ENCODE results near the gene GALNT8.
A peak's percentile ranks its signal among the peaks of the same experiment; 100 is the strongest.

GALNT8 gene

DNA sequence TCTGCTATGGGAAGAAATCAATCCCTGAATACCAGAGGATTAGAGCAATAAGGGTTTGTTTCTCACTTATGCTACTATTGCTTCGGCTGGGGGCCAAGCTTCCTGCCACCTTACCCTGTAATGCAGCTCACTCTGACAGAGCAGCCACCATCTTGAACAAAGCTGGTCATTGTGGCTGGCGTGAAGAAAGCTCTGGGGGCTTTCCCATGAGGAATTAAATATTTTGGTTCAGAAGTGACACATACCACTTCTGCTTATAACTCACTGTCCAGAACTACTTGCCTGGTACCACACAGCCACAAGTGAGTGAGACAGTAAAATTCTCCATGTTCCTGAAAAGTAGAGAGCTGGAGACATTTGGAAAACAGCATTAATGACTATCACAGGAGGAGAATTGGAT lies 82.6 kb downstream of the GALNT8 start:
- DNase-seq: no peak

- DNase-seq: no peak
Measured at GRCh38 chr12:4806439-4807115, 86.4 kb downstream of the GALNT8 start.

DNA sequence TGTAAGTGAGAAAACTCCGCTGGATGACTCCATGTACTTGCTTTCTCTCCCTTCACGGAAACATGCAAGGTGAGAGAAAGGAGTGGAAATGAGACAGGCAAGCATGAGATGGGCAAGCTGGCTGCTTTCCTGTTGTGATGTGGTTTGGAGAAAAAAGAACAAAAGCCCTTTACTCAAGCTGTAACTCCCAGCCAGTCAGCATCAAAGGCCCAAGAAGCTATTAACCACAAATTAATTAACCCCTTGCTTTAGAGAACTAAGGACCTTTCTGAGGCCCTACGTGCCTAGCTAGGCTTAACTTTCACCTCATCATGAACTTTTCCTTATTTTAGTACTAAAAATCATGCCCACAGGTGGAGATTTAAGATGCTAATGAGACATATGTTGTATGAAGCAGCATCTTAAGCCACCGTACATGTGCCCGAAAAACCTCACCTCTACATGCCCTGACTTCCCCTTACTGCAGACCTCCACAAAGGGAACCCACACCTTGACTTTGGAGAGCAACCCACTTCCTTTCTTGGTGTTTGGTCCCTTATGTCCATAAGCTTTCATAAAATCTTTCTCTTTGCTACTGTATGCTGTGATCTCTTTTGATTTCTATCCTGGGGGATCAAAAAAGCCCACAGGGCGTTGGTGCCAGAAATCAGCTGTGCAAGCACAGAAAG lies 87.0 kb downstream of the GALNT8 start:
- DNase-seq: no peak

DNA sequence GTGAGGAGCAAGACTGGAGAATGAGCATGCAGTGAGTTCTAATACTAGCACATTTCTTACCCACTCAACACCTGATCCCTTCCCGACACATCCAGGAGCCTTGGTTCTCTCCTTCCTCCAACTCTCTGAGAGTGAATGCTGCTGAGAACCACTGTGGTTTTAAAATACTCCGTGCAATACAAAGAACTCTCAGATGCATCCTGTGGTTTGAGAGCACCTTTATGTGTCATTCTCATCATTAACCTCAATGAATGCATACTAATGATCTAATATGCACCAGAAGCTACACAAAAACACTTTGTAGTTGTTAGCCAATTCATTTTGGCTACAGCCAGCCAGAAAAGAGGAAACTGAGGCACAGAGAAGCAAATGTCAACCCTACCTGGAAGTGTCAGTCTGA lies 87.6 kb downstream of the GALNT8 start:
- no peak for DNase-seq

DNA sequence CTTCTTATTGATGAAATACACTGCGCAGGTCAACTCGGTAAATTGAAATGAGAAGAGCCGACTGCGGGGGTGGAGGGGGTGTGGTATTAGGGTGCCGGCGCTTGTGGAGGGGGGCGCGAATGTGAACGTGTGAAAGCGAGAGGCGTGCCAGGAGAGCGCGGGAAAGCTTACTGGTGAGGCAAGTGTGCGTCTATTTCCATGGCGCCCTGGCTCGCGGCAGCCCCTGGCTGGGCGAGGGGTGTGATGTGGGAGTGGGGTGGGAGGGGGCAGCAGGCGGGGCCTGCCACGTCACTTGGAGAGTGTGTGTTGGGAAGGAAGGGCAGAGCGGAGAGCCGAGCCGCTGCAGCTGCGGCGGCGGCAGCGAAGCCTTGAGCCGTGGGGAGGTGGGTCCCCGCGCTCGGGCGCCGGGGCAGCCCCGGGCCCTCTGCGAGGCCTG lies 88.8 kb downstream of the GALNT8 start:
- DNase-seq: peak in 1 of 2 donors; percentile 8

GRCh38 chr12:4809449-4810218 lies 89.4 kb downstream of the GALNT8 start:
- DNase-seq: peak in 1 of 2 donors; percentile 18

DNA sequence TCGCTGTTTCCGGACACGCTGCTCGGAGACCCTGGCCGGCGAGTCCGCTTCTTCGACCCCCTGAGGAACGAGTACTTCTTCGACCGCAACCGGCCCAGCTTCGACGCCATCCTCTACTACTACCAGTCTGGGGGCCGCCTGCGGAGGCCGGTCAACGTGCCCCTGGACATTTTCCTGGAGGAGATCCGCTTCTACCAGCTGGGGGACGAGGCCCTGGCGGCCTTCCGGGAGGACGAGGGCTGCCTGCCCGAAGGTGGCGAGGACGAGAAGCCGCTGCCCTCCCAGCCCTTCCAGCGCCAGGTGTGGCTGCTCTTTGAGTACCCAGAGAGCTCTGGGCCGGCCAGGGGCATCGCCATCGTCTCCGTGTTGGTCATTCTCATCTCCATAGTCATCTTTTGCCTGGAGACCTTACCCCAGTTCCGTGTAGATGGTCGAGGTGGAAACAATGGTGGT lies 90.0 kb downstream of the GALNT8 start:
- DNase-seq: no peak

GRCh38 chr12:4812624-4813327 lies 92.6 kb downstream of the GALNT8 start:
- no peak for DNase-seq

- DNase-seq: no peak
Measured at GRCh38 chr12:4813741-4814140, 93.5 kb downstream of the GALNT8 start.

DNA sequence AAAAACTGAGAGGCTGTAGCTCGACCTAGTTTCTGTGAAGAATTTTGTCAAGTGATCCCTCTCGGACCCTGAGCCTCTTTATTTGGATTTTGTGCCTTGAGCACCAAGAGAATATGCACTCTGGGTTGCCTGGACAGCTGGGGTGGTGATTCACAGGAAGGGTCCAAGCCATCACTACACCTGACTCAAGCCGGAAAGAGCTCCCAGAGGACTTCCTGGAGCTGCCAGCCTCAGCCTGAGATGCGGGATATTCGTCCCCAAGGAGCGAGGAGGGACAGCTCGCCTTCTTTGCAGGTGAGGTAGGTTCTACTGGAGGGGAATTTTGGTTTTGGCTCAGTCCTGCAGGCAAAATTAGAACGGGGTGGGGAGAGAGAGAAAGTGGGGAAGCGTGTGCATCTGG lies 94.3 kb downstream of the GALNT8 start:
- DNase-seq: no peak

DNA sequence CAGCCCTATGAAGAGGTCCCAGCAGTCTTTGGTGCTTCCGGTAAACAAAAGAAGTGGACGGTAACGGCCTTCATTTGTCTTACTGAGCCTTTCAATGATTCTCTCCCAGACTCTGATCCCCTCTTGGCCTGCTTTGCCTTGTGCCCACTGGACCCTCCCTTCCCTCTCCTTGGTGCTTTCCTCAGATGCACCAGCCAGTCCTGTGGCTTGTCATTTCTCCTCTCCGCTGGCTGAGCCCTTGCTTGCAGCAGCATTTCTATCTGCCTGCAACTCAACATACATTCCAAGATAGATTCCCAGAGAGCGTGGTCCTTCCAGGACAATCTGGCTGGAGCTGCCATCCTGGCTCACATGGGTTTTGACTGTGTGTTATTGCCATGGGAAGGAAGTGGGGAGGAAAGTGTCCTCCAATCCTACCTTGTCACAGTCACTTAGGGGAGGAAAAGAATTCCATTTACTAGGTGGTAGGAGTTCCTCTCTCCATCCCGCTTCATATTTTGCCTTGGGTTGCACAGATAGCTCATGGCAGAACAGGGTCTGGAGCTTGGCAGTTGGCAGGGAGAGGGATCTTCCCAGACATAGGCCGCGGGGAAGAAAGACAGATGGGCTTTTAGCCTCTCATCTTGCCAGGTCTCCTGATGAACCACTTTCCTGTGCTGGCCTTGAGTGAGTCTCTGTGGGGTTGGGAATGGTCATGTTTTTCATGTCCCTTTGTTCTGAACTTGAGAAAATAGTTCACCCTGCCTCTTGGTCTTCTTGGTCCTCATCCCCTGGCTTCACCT lies 96.7 kb downstream of the GALNT8 start:
- DNase-seq: no peak

DNA sequence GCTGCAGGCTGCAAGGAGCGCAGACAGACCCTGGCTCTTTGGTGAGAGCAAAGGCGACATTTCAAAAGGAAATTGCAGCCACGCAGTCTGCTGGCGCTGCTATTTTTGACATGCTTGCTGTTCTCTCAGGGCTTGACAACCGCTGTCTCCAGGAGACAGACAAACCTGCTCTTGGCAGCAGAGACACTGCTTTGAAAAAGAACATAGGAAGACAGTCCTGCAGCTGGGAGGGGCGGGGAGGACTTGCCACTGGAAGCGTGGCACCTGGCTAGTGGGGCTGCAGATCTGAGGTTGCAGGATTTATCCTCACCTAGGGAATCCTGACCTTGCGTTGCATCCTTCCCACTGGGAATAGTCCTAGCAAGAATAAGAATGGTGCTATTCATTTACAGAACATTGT lies 97.7 kb downstream of the GALNT8 start:
- DNase-seq: no peak

GRCh38 chr12:4819654-4820053 lies 99.5 kb downstream of the GALNT8 start:
- DNase-seq: no peak

GRCh38 chr12:4820971-4821370 lies 100.8 kb downstream of the GALNT8 start:
- no peak for DNase-seq
